HG03571 (cell line): Measurements from ENCODE around the gene PDZD8.
"Not testable (repeated sequence)": the region's sequence is repeated elsewhere in the genome, so short reads cannot be mapped to it uniquely, and the experiment has no call there.

ENCODE experiments used
- ATAC-seq: cut with Tn5 transposase; IDR thresholded peaks from one replicate; pipeline ENCODE4 v1.9.1; 2021; ENCODE audit not compliant: unreplicated experiment

Gene PDZD8

GRCh38 chr10:117256910-117257309 lies 118.3 kb downstream of the PDZD8 start:
- no peak for ATAC-seq

GRCh38 chr10:117255835-117256460 lies 119.3 kb downstream of the PDZD8 start:
- no peak for ATAC-seq

GRCh38 chr10:117254774-117255735 lies 120.2 kb downstream of the PDZD8 start:
- ATAC-seq: no peak

GRCh38 chr10:117254338-117254737 lies 120.9 kb downstream of the PDZD8 start:
- ATAC-seq: no peak

- ATAC-seq: no peak
Measured at GRCh38 chr10:117253908-117254307, 121.3 kb downstream of the PDZD8 start.

- no peak for ATAC-seq
Measured at GRCh38 chr10:117250411-117250810, 124.8 kb downstream of the PDZD8 start.

GRCh38 chr10:117249493-117250093 lies 125.6 kb downstream of the PDZD8 start:
- no peak for ATAC-seq

- no peak for ATAC-seq
Measured at GRCh38 chr10:117248750-117249465, 126.3 kb downstream of the PDZD8 start.

GRCh38 chr10:117246997-117247671 lies 128.1 kb downstream of the PDZD8 start:
- ATAC-seq: no peak

- ATAC-seq: no peak
Measured at GRCh38 chr10:117242463-117242832, 132.8 kb downstream of the PDZD8 start.

GRCh38 chr10:117241541-117242462 lies 133.4 kb downstream of the PDZD8 start:
- ATAC-seq: no peak

GRCh38 chr10:117240621-117241529 lies 134.4 kb downstream of the PDZD8 start, which contains the start of gene SLC18A2:
Gene SLC18A2 (plus strand): TSS chr10:117241114. CDS start chr10:117241694, 580 bp downstream.
- ATAC-seq: no peak

GRCh38 chr10:117239721-117240620 lies 135.3 kb downstream of the PDZD8 start:
- ATAC-seq: no peak

- no peak for ATAC-seq
Measured at GRCh38 chr10:117239051-117239450, 136.2 kb downstream of the PDZD8 start.

GRCh38 chr10:117237401-117237991 lies 137.7 kb downstream of the PDZD8 start:
- ATAC-seq: no peak

- not testable (repeated sequence) for ATAC-seq
Measured at GRCh38 chr10:117230107-117230506, 145.1 kb downstream of the PDZD8 start.

- ATAC-seq: no peak
Measured at GRCh38 chr10:117228210-117228609, 147.0 kb downstream of the PDZD8 start.
